ENCODE measurements around the gene PDXK. TPM values are rescaled to one million over a fixed set of nuclear protein-coding genes. Genes with fewer than 3 reads are reported as not detected.
"Not testable (repeated sequence)": the region's sequence is repeated elsewhere in the genome, so short reads cannot be mapped to it uniquely, and the experiment has no call there.

PDXK gene
- total RNA-seq, 1 donor from 2014 or later: 63.8 TPM

DNA sequence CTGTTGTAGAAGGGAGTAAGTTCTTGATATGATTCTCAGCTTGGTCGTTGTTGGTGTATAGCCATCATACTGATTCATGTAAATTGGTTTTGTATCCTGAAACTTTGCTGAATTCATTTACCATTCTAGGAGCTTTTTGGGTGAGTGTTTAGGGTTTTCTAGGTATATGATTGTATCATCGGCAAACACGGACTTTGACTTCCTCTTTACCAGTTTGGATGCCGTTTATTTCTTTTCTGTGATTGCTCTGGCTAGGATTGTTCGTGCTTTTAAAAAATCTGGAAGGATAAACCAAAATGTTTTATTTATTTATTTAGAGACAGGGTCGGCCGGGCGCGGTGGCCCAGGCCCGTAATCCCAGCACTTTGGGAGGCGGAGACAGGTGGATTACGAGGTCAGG is 39.0 kb upstream of the PDXK start:
- Mint-ChIP-seq H3K4me3 (ENCODE audit: unreplicated experiment) (no peak overlapping the region), H3K4me1 (ENCODE audit: low read depth, unreplicated experiment) (no peaks in the 10 kb centered on the region), H3K27me3 (ENCODE audit: unreplicated experiment) (no peaks in the 10 kb centered on the region), H3K9me3 (ENCODE audit: unreplicated experiment) (no peaks in the 10 kb centered on the region), H3K36me3 (ENCODE audit: unreplicated experiment) (no peaks in the 10 kb centered on the region), H3K27ac (ENCODE audit: unreplicated experiment) (no peak overlapping the region)
- TF ChIP-seq, protein P1, sequence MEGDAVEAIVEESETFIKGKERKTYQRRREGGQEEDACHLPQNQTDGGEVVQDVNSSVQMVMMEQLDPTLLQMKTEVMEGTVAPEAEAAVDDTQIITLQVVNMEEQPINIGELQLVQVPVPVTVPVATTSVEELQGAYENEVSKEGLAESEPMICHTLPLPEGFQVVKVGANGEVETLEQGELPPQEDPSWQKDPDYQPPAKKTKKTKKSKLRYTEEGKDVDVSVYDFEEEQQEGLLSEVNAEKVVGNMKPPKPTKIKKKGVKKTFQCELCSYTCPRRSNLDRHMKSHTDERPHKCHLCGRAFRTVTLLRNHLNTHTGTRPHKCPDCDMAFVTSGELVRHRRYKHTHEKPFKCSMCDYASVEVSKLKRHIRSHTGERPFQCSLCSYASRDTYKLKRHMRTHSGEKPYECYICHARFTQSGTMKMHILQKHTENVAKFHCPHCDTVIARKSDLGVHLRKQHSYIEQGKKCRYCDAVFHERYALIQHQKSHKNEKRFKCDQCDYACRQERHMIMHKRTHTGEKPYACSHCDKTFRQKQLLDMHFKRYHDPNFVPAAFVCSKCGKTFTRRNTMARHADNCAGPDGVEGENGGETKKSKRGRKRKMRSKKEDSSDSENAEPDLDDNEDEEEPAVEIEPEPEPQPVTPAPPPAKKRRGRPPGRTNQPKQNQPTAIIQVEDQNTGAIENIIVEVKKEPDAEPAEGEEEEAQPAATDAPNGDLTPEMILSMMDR (IDR thresholded peaks at IDR 0.05; ENCODE audit: partially characterized antibody, unreplicated experiment): no peak
- DNase-seq: no peak

DNA sequence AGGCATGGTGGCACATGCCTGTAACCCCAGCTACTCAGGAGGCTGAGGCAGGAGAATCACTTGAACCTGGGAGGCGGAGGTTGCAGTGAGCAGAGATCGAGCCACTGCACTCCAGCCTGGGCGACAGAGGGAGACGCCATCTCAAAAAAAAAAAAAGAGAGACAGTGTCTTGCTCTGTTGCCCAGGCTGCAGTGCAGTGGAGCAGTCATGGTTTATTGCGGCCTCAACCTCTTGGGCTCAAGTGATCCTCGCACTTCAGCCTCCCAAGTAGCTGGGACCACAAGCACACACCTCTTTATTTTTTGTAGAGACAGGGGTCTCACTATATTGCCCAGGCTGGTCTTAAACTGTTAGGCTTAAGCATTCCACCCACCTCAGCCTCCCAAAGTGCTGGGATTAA is 38.5 kb upstream of the PDXK start:
- not testable (repeated sequence) for H3K27me3 Mint-ChIP-seq (ENCODE audit: unreplicated experiment); H3K36me3 Mint-ChIP-seq (ENCODE audit: unreplicated experiment); H3K9me3 Mint-ChIP-seq (ENCODE audit: unreplicated experiment); H3K27ac Mint-ChIP-seq (ENCODE audit: unreplicated experiment); DNase-seq; H3K4me3 Mint-ChIP-seq (ENCODE audit: unreplicated experiment); H3K4me1 Mint-ChIP-seq (ENCODE audit: low read depth, unreplicated experiment)

DNA sequence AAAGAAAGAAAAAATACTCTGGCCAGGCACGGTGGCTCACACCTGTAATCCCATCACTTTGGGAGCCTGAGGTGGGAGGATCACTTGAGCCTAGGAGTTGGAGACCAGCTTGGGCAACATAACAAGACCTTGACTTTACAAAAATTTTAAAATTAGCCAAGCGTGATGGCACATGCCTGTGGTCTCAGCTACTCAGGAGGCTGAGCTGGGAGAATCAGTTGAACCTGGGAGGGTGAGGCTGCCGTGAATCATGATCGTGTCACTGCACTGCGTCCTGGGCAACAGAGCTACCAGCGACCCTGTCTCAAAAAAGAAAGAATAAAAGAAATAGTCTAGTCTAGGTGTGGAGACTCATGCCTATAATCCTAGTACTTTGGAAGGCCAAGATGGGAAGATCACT is 37.3 kb upstream of the PDXK start:
- no peaks in the 10 kb centered on the region for H3K4me1 Mint-ChIP-seq (ENCODE audit: low read depth, unreplicated experiment)
- no peaks in the 10 kb centered on the region for H3K27me3 Mint-ChIP-seq (ENCODE audit: unreplicated experiment)
- no peak overlapping the region for H3K4me3 Mint-ChIP-seq (ENCODE audit: unreplicated experiment)
- no peak overlapping the region for H3K27ac Mint-ChIP-seq (ENCODE audit: unreplicated experiment)
- TF ChIP-seq, protein P1 (IDR thresholded peaks at IDR 0.05; ENCODE audit: partially characterized antibody, unreplicated experiment): no peak
- no peaks in the 10 kb centered on the region for H3K36me3 Mint-ChIP-seq (ENCODE audit: unreplicated experiment)
- H3K9me3 Mint-ChIP-seq (ENCODE audit: unreplicated experiment): no peaks in the 10 kb centered on the region
- no peak for DNase-seq

DNA sequence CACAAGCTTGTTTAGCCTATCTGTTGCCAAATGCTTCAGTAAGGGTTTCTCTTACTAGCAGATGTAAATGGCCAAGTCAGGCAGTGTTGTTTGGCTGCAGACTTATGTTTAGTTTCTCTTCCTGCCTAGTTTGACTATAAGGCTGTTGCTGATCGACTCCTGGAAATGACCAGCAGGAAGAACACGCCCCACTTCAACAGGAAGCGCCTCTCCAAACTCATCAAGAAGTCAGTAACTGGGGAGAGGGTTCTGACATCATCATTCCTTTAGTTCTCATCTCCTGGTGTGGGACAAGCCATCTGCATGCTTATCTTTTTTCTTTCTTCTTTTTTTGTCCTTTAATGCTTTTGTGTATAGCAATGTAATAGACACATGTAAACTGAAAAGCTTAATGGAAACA is 34.5 kb upstream of the PDXK start:
- Mint-ChIP-seq H3K4me1 (ENCODE audit: low read depth, unreplicated experiment) (no peaks in the 10 kb centered on the region), H3K4me3 (ENCODE audit: unreplicated experiment) (no peak overlapping the region), H3K36me3 (ENCODE audit: unreplicated experiment) (no peaks in the 10 kb centered on the region), H3K9me3 (ENCODE audit: unreplicated experiment) (no peaks in the 10 kb centered on the region), H3K27me3 (ENCODE audit: unreplicated experiment) (no peaks in the 10 kb centered on the region), H3K27ac (ENCODE audit: unreplicated experiment) (no peak overlapping the region)
- DNase-seq: no peak
- TF ChIP-seq, protein P1 (IDR thresholded peaks at IDR 0.05; ENCODE audit: partially characterized antibody, unreplicated experiment): no peak

DNA sequence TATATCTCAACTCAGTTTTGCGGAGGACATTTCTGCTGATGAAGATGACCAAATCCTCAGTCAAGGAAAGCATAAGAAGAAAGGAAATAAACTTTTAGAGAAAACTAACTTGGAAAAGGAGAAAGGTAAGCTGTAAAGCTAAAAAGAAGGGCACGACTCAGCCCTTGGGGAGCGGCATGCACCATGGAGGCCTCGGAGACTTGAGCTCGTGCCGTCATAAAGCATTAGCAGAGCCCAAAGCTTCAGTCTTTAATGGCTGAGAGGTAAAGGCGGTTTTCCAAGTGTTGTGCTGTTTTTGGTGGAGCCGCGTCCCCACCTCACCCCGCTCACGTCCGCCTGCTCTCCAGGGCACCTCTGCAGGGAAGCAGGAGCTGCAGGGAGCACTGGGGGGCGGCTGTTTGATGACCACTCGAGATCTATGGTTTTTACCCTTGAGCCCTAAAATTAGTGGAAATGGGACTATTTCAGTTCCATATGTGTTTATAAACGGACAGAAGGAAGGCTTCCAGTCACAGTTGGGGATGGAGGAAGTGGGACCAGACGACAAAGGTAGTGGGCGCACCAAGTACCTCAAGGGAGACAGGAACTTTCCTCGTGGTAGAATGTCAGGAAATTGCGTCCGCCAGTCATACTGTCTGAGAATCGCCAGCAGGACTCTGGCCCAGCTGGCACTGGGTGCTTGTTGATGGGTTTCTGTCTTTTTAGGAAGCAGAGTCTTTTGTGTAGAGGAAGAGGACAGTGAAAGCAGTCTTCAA is 31.9 kb upstream of the PDXK start:
- no peaks in the 10 kb centered on the region for H3K36me3 Mint-ChIP-seq (ENCODE audit: unreplicated experiment)
- H3K27me3 Mint-ChIP-seq (ENCODE audit: unreplicated experiment): no peaks in the 10 kb centered on the region
- no peak for DNase-seq
- peaks cover 1% of the 10 kb centered on the region for H3K9me3 Mint-ChIP-seq (ENCODE audit: unreplicated experiment)
- H3K27ac Mint-ChIP-seq (ENCODE audit: unreplicated experiment): no peak overlapping the region
- no peak overlapping the region for H3K4me3 Mint-ChIP-seq (ENCODE audit: unreplicated experiment)
- TF ChIP-seq, protein P1 (IDR thresholded peaks at IDR 0.05; ENCODE audit: partially characterized antibody, unreplicated experiment): no peak
- no peaks in the 10 kb centered on the region for H3K4me1 Mint-ChIP-seq (ENCODE audit: low read depth, unreplicated experiment)
